DMS53 (cell line): ENCODE data around the gene HRK.
A peak's percentile ranks its signal among the peaks of the same experiment; 100 is the strongest.

Source experiments
- DNase-seq: peaks from one replicate; lab custom pipeline; 2025; lab: John Stamatoyannopoulos, UW

The HRK gene

DNA sequence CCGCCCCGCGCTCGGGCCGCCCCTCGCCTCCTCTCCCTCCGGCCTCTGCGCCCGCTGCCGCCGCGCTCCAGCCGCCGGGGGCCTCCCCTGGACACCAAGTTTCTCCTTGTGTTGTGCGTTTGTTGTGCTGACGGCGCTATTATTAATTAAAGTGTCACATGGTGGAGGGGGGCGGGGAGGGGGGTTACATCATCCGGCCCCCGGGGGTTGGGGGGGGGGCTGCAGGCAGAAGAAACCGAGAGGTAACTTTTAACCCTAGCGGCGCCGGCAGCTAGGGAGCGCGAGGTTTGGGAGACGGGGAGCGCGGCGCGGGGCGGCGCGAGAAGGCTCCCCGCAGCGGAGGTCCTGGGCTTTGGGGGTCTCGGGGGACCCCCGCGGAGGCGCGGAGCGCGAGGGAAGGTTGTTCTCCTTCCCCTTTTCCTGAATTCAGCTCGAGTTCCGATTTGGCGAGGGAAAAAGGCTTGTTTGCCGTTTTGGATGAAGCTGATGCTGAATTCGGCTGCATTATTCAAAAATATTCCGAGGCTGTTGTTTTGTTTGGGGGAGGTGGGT is at the start of gene HRK:
HRK (minus strand) TSS at position 117 of the 552 bp plus-strand sequence. CDS start 134 bp downstream, outside the sequence.
- DNase-seq, result peak; percentile 82

DNA sequence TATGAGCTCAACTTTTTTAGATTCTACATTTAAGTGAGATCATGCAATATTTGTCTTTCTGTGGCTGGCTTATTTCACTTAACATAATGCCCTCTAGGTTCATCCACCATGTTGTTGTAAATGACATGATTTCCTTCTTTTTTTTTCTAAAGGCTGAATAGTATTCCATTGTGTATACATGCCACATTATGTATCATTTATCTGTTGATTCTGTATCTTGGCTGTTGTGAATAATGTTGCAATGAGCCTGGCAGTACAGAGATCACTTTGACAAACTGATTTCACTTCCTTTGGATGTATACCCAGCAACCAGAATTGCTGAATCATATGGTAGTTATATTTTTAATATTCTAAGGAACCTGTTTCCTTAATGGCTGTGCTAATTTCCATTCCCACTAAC is 48.6 kb upstream of the HRK start:
- no peak for DNase-seq

DNA sequence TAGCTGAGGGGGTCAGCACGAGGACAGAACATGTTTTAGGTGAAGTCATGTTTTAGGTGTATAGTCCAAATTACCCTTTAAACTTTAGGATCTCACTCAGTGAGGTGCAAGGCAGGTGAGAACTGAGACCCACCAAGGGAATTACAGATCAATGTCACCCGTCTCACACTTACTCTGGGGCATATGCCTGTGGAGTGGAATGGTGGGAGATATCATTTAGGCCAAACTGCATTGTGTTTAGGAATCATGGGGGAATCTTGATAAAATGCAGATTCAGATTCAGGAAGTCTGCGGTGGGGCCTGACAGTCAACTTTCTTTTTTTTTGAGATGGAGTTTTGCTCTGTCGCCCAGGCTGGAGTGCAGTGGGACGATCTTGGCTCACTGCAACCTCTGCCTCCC is 47.3 kb upstream of the HRK start:
- DNase-seq, result no peak

DNA sequence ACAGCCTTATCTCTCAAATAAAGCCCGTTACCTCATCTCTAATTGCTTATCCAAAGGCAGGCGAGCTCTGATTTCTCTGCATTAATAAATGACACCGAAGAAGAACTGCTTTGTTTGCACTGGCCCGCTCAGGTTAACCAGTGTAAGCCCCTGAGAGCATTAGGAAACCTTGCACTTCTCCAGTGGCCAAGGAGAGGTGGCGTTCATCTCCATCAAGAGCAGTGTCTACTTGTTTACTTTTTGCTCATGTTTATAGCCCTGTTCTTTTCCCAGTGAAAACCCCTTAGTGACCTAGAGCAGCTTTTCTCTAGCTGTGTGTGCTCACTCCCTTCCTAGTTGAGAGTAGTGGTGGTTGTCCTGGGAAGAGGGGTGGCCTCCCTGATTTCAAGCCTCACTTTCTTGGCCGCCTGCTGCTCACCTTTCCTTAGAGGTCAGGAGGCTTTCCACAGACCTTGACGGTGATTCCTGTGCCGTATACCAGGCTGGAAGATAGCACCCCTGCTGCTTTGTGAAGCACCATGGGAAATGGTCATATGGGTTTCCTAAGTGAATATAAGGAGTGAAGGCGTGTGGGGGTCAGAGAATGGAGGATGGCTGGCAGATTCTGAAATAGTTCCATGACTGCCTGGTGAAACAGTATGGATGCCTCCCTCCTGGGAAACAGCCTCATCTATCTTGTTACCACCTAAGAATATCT is 46.2 kb upstream of the HRK start:
- no peak for DNase-seq

DNA sequence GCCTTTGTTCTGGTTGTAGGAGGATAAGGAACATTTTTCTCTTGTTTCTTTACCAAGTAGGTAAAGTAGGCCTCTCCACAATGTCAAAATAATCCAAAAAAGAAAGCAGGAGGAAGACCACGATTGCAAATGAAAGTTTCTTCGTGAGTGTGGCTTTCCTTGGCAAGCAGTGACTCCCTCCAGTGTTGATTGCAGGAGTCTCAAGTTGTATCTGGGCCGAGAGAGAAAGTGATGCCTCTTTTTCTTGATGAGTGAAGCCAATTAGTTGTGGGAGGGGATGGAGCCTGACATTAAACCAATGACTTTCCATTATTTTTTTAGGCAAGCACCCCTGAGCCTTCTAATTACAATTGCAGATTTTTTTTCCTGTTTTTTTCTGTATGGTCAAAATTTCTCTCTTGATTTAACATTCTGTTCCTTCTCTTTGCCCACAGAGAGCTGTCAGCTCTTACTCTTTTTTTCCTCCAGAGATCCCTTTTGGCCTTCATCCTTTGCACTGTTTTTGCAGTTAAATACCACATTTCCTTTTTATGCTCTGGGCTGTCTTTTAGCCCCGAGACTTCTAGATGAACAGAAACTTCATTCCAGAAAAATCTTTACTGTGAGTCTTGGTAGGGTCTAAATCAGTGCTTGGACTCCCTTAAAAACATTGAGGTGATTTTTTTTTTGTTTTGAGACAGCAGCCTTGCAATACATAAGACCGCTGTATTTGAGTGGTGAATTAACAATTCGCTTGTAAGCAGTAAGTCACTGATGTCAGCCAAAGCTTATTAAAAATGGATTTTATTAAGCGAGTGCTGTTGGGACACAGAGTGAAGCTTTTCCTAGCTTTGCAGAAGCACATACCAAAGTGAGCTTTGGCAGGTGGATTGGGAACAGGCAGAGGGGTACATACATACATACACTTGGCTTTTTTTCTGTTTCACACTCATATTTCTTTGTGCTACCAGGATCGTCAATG is 45.3 kb upstream of the HRK start:
- no peak for DNase-seq

DNA sequence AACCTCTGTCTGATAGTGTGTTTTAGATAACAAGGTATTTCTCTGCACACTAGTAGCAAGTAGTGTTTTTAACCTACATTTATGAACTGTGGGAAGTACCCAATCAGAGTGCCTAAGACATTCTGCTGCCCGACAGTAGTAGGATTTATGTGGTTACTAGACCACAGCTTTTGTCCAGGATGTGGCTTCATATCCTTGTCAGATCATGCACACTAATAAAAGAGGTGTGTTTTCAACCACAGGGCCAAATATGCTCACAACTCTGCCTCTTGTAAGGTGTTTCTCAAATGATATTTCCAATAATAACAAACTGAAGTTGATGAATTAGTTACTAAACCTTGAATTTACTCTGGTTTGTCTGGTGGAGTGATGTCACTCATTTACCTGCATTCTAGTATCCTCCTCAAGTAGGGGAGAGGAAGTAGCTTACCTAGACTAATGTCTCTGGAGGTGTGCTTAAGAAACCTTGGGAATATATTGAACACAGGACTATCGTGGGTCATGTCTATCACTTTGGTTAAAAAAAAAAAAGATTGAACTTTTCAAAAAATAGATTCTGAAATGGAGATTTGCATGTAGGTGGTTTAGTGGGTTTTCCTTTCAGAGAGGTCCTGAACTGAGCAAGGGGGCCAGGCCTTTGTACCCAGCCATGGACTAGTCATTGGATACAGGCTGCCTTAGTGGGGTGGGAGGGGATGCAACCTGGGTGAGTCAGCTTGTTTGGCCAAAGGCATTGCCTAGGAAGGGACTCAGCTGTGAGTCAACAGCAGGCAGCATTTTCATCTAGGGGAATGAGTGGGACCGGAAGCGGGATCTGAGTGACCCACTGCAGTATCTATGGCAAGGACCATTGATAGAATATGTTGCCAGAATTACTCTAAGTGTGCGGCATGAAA is 43.6 kb upstream of the HRK start:
- no peak for DNase-seq

DNA sequence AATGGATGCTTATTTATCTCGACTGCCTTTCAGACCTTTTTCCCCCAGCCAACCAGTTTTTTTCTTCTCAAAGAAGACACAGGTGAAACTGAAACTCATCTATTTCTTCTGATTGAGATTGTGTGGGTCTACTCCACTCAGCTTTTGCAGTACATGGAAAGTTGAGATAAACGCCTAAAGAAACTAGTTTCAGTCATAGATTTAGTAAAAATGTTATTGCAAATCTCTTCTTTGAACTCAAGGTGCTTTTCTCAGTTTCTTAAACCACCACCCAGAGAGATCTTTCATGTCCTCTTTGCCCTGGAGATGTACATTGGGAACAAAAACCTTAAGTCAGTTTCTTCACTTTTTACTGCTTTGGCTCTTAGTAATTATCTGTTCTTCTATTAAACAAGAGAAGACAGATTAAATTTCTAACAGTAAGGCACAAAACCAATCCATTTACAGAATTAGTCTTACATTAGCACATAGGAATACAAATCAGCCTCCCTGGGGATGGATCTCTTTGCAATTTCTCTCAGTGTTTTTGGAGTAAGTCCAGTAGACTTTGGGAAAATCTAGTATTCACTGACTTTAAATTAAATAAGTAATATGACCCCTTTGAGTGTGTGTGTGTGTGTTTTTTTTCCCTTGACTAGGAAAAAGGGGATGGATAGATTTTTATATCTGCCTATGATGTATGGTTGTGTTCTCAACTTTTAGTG is 41.1 kb upstream of the HRK start:
- no peak for DNase-seq

DNA sequence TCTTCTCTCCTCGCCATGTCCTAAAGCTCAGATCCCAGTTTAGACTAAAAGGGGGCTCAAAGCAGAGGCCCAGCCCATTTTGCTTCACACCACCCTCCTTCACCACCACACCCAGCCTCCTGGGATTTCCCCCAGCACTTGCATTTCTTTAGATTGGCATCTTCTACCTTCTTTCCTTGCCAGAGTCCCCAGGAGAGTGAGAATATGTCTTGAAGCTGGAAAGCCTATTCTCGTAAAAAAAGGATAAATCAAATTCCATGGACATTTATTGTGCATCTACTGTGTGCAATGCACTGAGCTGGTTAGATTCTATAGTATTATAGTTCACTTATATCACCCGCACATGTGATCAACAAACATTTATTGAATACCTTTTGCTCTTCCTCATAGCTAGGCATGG is 39.7 kb upstream of the HRK start:
- no peak for DNase-seq

DNA sequence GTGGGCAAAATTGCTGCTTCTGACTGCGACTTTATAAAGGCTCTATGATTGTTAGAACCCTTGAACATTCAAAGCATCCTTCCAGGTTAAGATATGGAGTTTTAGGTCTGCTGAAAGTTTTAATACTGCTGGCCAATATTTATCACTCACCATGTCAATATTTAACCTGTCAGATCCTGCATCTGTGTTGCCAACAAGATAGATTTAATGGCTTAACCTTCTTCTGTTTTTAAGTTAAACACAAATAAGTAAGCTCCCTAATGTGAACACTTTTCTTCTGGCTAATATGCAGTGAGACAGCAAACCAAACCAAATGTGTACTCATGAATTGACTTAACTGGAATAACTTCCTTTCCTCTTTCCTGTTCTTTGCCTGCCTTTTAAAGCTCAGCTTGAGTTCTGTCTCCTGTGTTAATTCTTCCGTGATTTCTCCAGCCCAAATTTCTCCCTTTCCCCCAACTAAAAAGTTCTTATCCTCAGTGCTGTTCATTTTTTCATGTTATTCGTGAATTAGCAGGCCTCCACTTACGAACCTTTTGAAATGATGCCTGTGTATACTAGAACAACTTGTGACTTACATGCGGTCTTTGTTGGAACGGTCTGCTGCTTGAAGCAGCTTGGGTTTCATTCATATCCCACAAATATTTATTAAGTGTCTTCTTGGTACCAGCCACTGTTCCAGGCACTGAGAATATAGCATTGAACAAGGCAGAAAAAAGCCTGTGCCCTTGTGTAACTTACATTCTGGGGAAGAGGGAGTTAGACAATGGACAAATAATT is 38.7 kb upstream of the HRK start:
- DNase-seq, result no peak

DNA sequence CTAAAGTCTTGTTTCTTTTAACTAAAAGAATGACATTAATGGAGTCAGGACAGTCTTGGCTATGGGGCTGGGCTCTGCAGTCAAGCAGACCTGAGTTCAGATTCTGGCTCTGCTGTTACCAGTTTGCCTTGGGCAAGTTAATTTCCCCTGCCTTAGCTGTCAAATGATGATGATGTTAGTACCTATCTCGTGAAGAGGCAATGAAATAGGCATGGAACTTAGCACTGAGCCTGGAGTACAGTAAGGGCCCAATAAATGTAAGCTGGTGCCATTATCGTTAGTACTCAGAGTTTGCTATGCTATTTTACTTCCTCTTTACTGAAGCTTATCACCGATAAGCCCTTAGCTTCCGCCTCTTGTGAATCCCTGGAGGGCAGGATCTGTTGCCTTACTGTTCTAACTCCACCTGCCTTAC is 38.0 kb upstream of the HRK start:
- DNase-seq, result peak; percentile 40

DNA sequence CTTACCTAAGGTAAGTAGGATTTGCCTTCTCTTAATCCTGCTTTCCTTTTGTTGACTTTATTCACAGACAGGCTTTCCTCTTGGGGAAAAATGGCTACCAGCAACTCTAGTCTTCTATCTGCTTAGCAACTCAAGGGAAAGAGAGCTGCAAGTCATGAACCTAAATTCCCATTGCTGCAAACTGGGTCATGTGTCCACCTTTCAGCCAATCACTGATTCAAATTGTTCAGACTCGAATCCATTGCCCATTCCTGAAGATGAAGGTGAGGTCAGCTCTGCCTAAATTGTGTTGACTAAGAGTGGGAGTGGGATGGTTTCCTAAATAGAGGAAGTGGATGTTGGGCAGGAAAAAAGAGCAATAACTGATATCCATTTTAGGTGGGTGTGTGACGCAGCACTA is 37.2 kb upstream of the HRK start:
- peak; percentile 81 for DNase-seq

DNA sequence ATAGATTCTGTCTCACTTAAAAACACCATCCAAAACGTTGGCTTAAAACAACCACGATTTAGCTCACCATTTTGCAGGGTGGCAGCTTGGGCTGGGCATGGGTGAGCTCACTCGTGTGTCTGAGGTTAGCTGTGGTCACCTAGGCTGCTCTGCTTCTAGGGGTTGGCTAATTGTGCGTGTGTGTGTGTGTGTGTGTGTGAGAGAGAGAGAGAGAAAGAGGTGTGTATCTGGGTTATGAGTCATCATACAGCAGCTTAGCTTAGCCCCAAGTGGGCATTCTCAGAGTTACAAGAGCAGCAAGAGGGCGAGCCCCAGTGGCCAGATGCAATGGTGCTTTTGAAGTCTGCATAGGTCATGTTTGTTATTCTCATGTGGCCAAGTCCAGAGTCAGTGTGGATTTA is 35.5 kb upstream of the HRK start:
- peak; percentile 99 for DNase-seq

DNA sequence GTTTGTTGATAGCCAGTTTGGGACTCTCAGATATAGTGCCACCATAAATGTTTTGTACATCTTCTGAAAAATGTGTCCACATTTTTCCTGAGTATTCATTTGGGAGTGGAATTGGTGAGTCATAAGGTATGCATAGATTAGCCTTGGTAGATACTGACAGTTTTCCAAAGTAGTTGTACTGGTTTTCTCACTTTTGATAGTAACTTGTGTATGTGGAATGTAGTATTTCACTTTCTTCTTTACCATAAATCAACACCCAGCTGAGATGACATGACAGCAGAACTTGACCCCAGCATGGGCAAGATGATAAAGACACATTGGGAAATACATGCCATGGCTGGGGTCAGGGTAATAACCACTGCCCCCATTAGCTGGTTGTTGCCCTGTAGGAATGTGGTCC is 34.9 kb upstream of the HRK start:
- peak; percentile 74 for DNase-seq

DNA sequence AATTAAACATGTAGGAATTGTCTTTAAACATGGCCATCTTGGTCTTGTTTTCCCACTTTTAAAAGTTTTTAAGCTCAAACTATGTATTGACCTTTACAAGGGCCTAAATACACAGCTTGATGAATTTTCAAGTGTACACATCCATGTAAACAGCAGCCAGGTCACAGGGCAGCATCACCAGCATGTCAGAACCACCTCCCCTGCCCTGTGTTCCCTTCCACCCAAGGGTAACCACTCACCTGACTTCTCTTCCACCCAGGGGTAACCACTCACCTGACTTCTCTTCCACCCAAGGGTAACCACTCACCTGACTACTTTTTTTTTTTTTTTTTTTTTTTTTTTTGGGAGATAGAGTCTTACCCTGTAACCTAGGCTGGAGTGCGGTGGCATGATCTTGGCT is 34.1 kb upstream of the HRK start:
- DNase-seq, result peak; percentile 51

DNA sequence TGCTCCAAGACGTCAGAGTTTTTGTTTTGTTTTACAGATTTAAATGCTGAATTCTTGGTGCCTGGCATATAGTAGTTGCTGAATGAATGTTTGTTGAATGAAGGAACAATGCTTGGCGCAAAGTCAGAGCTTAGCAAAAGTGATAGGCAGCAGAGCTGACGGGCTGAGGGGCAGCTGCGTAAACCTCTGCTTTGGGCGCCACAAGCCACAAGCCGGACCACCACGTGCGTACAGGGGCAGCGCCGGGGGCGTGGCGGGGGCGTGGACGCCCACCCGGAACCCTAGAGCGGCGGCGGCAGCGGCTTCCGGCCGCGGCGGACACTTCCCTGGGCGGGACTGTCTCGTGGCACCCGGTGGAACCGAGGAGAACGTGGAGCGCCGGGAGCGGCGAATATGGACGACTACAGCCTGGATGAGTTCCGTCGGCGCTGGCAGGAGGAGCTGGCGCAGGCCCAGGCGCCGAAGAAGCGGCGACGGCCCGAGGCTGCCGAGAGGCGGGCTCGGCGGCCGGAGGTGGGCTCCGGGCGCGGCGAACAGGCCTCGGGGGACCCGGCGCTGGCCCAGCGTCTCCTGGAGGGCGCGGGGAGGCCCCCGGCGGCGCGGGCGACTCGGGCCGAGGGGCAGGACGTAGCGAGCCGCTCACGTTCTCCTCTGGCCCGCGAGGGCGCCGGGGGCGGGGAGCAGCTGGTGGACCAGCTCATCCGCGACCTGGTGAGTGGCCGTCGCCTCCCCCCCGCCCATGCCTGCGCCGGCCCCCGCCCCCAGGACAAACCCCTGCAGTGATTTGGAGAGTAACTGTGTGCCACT is 29.6 kb upstream of the HRK start, which contains the start of gene FBXW8:
FBXW8 (plus strand) TSS at position 306 of the 807 bp plus-strand sequence; CDS start at position 394, 88 bp downstream.
- peak; percentile 93 for DNase-seq

DNA sequence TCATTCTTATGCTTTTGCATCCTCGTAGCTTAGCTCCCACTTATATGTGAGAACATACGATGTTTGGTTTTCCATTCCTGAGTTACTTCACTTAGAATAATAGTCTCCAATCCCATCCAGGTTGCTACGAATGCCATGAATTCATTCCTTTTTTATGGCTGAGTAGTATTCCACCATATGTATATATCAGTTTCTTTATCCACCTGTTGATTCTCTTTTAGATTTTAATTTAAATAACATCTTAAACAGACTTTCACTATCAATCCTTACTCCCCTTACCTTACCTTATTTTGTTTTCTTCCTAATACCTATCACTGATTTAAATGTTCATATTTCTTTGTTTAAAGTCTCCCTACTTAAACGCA is 29.0 kb upstream of the HRK start:
- DNase-seq, result no peak

DNA sequence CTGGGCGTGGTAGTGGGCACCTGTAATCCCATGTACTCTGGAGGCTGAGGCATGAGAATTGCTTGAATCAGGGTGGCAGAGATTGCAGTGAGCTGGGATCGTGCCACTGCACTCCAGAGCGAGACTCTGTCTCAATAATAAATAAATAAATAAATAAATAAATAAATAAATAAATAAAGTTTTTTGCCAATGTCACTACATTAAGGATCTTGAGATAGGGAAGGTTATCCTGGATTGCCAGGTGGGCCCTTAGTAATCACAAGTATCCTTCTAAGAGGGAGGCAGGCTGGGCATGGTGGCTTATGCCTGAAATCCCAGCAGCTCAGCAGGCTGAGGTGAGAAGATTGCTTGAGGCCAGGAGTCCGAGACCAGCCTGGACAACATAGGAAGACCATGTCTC is 25.0 kb upstream of the HRK start:
- no peak for DNase-seq

DNA sequence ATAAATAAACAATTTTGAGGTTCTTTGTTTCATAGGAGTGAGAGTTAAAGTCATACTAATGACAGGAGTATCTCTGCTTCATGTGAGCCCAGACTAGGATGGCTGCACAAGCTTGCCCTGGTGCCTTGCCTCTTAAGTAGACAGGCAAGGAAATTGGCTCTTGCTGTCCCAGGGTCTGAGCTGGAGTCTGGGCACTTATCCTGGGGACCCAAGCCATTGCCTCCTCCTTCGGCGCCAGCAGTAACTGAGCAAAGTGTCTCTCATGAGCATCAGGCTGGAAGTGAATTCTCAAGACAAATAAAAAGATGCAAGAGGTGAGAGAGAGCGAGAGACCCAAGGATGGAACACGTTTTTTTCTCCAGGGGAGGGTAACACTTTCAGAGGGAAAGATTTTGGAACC is 22.6 kb upstream of the HRK start:
- DNase-seq, result no peak

DNA sequence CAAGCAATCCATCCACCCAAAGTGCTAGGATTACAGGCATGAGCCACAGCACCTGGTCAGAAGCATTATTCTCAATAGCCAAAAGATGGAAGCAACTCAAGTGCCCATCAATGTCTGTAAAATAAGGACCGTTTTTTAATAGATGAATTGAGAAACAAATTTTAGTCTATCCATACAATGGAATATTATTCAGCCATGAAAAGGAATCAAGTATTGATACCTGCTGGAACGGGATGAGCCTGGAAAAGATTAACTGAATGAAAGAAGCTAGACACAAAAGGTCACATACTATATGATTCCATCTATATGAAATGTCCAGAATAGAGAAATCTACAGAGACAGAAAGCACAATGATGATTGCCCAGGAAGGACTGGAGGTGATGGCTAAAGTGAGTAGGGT is 20.4 kb upstream of the HRK start:
- DNase-seq, result no peak

DNA sequence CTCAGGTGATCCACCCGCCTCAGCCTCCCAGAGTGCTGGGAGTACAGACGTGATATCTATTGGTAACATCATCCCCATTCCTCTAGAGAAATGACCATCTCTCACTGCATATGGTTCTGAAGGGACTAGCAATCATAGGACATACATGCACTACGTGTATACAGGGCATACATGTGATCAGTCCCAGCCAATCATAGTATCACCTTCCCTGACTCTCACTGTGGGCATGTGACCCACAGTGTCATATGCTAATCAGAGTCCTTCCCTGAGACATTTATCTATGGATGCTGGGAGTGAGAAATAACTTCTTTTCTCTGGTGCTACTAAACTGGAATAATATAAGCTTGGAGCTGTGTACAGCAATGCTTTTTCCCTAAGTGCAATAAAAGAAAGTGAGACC is 17.4 kb upstream of the HRK start:
- DNase-seq, result peak; percentile 20
